Stimulated activated CD4-positive, alpha-beta T cell treated with anti-CD3 and anti-CD28 coated beads, Interleukin-4, amount 100 ng/mL, for 1 hour (primary cell): ENCODE data around the gene KLF2.
A peak's percentile ranks its signal among the peaks of the same experiment; 100 is the strongest.

Source experiments
- DNase-seq: peaks from one replicate; pipeline ENCODE4 v3.0.0-alpha.2; 2020

The KLF2 gene

DNA sequence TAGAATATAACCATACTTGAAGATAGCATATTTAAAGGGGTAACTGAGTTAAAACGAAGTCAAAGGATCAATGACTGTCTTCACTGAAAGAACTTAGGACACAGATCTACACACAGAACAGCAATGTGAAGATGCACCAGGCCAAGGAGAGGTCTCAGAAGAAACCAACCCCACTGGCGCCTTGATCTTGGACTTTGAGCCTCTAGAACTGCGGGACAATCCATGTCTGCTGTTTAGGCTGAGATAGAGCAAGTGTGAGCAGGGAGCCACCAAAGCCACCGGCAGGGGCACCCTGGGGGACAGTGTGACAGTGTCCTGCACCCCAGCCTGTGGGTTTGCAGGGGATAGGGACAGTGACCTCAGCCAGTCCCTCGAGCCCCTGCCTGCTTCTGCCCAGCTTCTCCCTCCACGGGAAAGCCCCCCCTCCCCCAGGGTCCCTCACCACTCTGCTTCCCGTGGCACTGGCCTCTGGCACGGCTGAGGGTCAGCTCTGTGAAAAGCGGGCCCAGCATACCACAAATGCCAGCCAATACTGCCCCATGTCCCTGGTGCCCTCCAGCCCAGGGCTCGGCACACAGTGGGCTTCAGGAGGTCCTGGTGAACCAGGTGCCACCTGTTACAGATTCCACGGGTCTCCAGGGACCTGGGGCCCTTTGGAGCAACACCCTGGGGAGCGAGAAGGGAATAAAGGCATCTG is 40.8 kb downstream of the KLF2 start:
- no peak for DNase-seq

DNA sequence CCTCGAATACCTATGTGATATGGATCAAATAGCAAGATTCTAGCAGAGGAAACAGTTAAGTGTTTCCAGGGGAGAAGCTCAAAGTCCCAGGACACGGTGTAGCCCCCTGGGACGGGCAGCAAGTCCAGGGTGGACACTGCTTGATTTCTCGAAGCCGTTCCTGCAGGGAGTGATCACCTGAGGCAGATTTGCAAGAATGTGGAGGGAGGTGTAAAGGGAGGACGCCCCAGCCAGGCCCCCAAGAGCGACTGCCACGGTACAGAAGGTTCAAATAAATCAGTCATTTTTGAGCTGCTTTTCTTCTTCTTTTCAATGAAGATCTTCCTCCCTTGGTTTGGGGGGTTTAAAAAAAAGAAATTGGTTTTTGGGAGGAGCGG is 41.4 kb downstream of the KLF2 start:
- DNase-seq = no peak

GRCh38 chr19:16366433-16367260 is 42.0 kb downstream of the KLF2 start:
- peak; percentile 40 for DNase-seq

DNA sequence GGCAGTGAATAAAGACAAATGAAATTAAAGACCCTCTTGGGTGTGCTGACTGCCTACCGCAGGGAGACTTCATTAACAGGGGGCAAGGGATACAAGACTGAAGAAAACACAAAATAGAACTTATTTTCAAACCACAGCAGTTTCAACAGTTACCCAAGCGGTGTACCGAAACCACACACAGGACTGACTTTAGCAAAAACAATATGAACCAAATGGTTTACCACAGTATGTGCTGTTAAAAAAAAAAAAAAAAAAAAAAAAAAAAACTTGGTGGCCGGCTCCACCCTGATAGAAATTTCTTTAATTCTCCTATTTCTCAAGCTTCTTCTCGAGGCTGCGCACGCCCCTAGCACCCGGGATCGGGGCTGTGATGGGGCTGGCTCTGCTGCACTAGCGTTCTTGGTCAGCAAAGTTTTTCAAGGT is 42.6 kb downstream of the KLF2 start:
- DNase-seq = no peak

DNA sequence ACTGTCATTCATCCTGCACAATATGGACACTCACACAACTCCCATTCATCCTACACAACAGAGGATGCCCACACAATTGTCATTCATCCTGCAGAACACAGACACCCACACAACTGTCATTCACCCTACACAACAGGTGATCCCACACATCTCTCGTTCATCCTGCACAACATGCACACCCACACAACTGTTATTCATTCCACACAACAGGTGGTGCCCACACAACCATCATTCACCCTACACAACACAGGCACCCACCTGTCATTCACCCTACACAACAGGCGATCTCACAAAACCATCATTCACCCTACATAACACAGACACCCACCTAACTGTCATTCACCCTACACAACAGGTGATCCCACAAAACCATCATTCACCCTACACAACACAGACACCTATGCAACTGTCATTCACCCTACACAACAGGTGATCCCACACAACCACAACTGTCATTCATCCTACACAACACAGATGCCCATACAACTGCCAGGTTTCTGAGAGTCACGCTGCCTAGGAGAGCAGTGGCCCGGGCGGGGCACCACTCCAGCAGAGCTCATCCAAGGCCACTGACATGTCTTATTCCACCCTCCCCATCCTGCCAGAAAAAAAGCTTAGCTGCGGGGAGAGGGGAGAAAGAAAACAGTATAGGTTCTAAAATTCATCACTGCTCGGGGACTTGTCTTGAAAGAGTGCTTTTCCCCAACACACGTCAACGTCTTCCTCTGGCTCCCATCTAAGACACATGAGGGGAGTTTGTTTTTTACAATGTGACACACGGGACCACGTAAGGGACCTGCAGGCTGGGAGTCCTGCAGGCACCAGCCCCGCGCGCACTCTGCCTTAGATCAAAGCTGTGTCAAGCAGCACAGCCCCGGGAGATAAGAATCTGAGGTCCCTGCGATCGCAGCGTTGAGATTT is 44.0 kb downstream of the KLF2 start:
- peak; percentile 36 for DNase-seq

GRCh38 chr19:16369306-16369663 is 44.7 kb downstream of the KLF2 start:
- no peak for DNase-seq

- DNase-seq = peak; percentile 30
Measured at GRCh38 chr19:16369664-16370576, 45.3 kb downstream of the KLF2 start.

- DNase-seq = no peak
Measured at GRCh38 chr19:16370641-16371391, 46.2 kb downstream of the KLF2 start.

DNA sequence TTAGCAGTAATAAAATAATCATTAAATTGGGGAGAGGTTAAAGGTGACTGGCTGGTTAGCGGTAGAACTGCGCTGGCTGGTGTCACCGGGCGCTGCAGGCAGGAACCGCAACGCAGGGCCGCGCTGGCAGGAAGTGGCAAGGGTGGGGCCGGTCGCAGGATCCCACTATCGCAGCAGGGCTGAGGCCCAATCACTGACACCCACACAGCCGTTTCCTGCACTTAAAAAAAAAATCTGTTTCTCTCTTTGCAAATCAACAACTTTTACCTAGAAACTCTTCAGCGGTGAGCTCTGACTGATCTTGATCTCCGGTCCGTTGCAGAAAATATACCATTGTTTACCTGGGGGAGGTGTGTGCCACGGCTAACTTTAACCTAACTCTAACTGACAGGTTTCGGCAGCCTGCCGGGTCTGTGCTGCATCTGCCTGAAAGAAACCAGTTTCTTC is 46.9 kb downstream of the KLF2 start:
- DNase-seq = peak; percentile 74

GRCh38 chr19:16372065-16372915 is 47.7 kb downstream of the KLF2 start:
- DNase-seq = no peak

- DNase-seq = no peak
Measured at GRCh38 chr19:16373079-16373478, 48.5 kb downstream of the KLF2 start.

DNA sequence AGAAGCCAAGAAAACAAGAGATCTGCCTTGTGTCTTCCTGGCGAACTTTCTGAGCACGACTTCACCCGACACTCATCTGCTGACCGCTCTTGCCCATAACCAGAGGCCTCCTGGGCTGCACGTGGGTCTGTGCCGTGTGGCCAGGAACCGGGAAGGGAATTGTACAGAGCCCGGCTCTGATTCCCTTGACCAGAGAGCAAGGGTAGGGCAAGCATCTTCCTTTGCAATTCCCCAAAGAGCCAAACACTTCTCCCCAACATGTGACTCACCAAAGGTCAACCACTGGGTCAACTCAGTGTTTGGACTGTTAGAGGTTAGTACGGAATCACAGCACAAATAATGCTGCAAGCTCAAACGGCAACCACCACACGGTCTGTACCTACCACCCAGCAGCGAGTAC is 48.9 kb downstream of the KLF2 start:
- no peak for DNase-seq

GRCh38 chr19:16373989-16374388 is 49.4 kb downstream of the KLF2 start:
- no peak for DNase-seq

DNA sequence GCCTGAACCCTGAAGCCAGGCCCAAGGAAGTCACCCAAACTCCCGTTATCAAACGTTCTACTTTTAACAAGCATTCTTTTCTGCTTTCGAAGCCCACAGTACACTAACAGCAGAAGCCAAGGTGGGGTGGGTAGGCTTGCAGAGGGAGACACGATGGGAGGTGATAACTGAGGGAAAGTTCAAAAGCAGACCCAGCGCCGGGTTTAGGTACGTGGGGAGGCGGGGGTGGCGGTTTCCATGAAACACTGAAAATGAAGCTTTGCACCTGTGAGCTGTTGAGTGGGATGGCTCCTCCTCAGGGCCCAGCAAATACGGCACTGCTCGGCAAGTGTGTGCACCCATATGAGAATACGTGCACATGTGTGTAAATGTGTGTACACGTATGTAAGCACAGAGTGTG is 49.8 kb downstream of the KLF2 start:
- DNase-seq = peak; percentile 51

GRCh38 chr19:16375157-16375935 is 50.7 kb downstream of the KLF2 start:
- no peak for DNase-seq

GRCh38 chr19:16375936-16376185 is 51.2 kb downstream of the KLF2 start:
- DNase-seq = no peak

GRCh38 chr19:16376241-16376640 is 51.6 kb downstream of the KLF2 start:
- no peak for DNase-seq

- DNase-seq = peak; percentile 55
Measured at GRCh38 chr19:16376649-16377048, 52.0 kb downstream of the KLF2 start.

DNA sequence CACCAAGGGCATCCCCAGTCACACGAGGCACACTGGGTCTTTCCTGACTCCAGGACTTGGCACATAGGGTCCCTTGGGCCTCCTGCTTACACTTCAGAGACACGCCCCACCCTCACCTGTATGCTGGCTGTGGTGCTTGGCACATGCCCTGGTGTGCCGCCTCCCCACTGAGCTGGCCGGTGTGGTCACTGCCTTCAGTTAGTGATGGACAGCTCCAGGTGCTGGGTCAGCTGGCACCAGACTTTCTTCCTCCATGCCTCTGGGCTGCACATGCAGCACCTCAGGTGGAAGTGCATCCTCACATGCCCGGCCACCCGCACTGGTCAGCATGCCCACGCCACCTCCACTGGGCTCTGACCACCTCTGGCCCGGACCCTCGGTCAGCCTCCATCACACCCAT is 52.9 kb downstream of the KLF2 start:
- DNase-seq = no peak
